IMR-90 (cell line): Measurements from ENCODE around the gene KXD1. TPM values are rescaled to one million over a fixed set of nuclear protein-coding genes. Genes with fewer than 3 reads are reported as not detected.

ENCODE experiments used
- ATAC-seq: fragments of 200-7000 bp; cut with Tn5 transposase; 2 replicates; pipeline ENCODE4 v1.9.1; 2020; ENCODE audit warnings: low read depth, mild to moderate bottlenecking, moderate library complexity
- BruUV-seq: library from RNA; stranded (reverse); fragments of 400-500 nt; replicated peaks from 2 replicates; lab custom pipeline; 2021; lab: Mats Ljungman, UMichigan
- CTCF ChIA-PET: fragments of 300-600 bp; formaldehyde crosslinking; extraction: SDS; loops from one replicate; lab custom pipeline; 2021; ENCODE audit warnings: antibody characterized with exemption; lab: Yijun Ruan, JAX
- POLR2A ChIA-PET: fragments of 300-600 bp; sonication (Branson Sonifier 250); formaldehyde crosslinking; loops from one replicate; lab custom pipeline; 2022; ENCODE audit warnings: antibody characterized with exemption; ENCODE audit not compliant: unreplicated experiment; lab: Charles Lee
- DNase-seq: peaks from one replicate; pipeline ENCODE4 v3.0.0; 2013
- H2AFZ ChIP-seq: replicated peaks from 2 replicates; pipeline ENCODE3; 2013; ENCODE audit warnings: low read length, mild to moderate bottlenecking; ENCODE audit not compliant: poor library complexity
- H2AK5ac ChIP-seq: 2 replicates; pipeline ENCODE4 v1.6.1; 2013; ENCODE audit warnings: low read depth, low read length, inconsistent platforms
- H2AK9ac ChIP-seq: replicated peaks from 2 replicates; pipeline ENCODE3; 2013; ENCODE audit warnings: mild to moderate bottlenecking, low read depth, low read length, moderate library complexity; ENCODE audit not compliant: poor library complexity
- H2BK120ac ChIP-seq: 2 replicates; pipeline ENCODE4 v1.6.1; 2013; ENCODE audit warnings: low read depth, low read length, inconsistent platforms
- H2BK15ac ChIP-seq: 3 replicates; pipeline ENCODE4 v1.6.1; 2013; ENCODE audit warnings: low read depth, low read length, inconsistent platforms
- H2BK20ac ChIP-seq: 2 replicates; pipeline ENCODE4 v1.6.1; 2013; ENCODE audit warnings: low read depth, mild to moderate bottlenecking, inconsistent platforms, low read length, moderate library complexity
- H2BK5ac ChIP-seq: 2 replicates; pipeline ENCODE4 v1.6.1; 2013; ENCODE audit warnings: mild to moderate bottlenecking, low read depth, low read length, inconsistent platforms; ENCODE audit not compliant: poor library complexity, severe bottlenecking
- H3K14ac ChIP-seq: replicated peaks from 2 replicates; pipeline ENCODE4 v1.6.1; 2013; ENCODE audit warnings: low read depth, low read length, inconsistent platforms
- H3K18ac ChIP-seq: 2 replicates; pipeline ENCODE4 v1.6.1; 2013; ENCODE audit warnings: low read depth, low read length, control low read depth
- H3K23ac ChIP-seq: 2 replicates; pipeline ENCODE4 v1.6.1; 2013; ENCODE audit warnings: low read depth, low read length, inconsistent platforms
- H3K27ac ChIP-seq: 2 replicates; pipeline ENCODE4 v1.5.1; 2013; ENCODE audit warnings: mild to moderate bottlenecking, control low read depth, low read length; ENCODE audit not compliant: insufficient read depth
- H3K27me3 ChIP-seq: 2 replicates; pipeline ENCODE4 v1.6.1; 2013; ENCODE audit warnings: low read length; ENCODE audit not compliant: control insufficient read depth, insufficient read depth
- H3K36me3 ChIP-seq: 2 replicates; pipeline ENCODE4 v1.6.1; 2013; ENCODE audit warnings: low read length, mixed read lengths; ENCODE audit not compliant: control insufficient read depth, insufficient read depth
- H3K4ac ChIP-seq: 2 replicates; pipeline ENCODE4 v1.6.1; 2013; ENCODE audit warnings: low read depth, low read length, inconsistent platforms
- H3K4me1 ChIP-seq: 2 replicates; pipeline ENCODE4 v1.6.1; 2013; ENCODE audit warnings: low read length, mixed read lengths; ENCODE audit not compliant: control insufficient read depth, insufficient read depth
- H3K4me2 ChIP-seq: 2 replicates; pipeline ENCODE4 v1.6.1; 2013; ENCODE audit warnings: low read depth, mild to moderate bottlenecking, control low read depth, low read length, moderate library complexity
- H3K4me3 ChIP-seq: 2 replicates; pipeline ENCODE4 v1.5.1; 2013; ENCODE audit warnings: low read depth, mild to moderate bottlenecking, control low read depth, low read length, moderate library complexity; ENCODE audit not compliant: insufficient read depth
- H3K56ac ChIP-seq: 2 replicates; pipeline ENCODE4 v1.6.1; 2013; ENCODE audit warnings: low read length, inconsistent platforms; ENCODE audit not compliant: insufficient read depth; ENCODE audit errors: extremely low read depth
- H3K79me1 ChIP-seq, 2 experiments: 2 replicates each; pipeline ENCODE4 v1.6.1; 2013; ENCODE audit warnings: low read length in 2 of 2, inconsistent platforms in 1 of 2, low read depth in 1 of 2
- H3K9ac ChIP-seq: 2 replicates; pipeline ENCODE4 v1.6.1; 2013; ENCODE audit warnings: low read depth, low read length, control low read depth
- H3K9me1 ChIP-seq: 2 replicates; pipeline ENCODE4 v1.6.1; 2013; ENCODE audit warnings: low read length, inconsistent platforms; ENCODE audit not compliant: insufficient read depth
- H3K9me3 ChIP-seq: 2 replicates; pipeline ENCODE4 v1.6.1; 2013; ENCODE audit warnings: low read length; ENCODE audit not compliant: control insufficient read depth, insufficient read depth
- H4K20me1 ChIP-seq: 2 replicates; pipeline ENCODE4 v1.6.1; 2013; ENCODE audit warnings: low read length, inconsistent platforms; ENCODE audit not compliant: insufficient read depth
- H4K5ac ChIP-seq: 2 replicates; pipeline ENCODE4 v1.6.1; 2013; ENCODE audit warnings: mild to moderate bottlenecking, low read depth, low read length, control low read depth
- H4K8ac ChIP-seq, 2 experiments: 2 replicates each; pipeline ENCODE4 v1.6.1; 2013; ENCODE audit warnings: low read depth in 2 of 2, low read length in 2 of 2, control low read depth in 1 of 2, inconsistent platforms in 1 of 2
- H4K91ac ChIP-seq: 2 replicates; pipeline ENCODE4 v1.6.1; 2013; ENCODE audit warnings: low read depth, low read length, inconsistent platforms; ENCODE audit not compliant: insufficient read depth
- CHD1 ChIP-seq: IDR thresholded peaks from 2 replicates; pipeline ENCODE4 v1.6.1; 2012; ENCODE audit warnings: low read depth, low read length, improper control_type of control experiment
- MAZ ChIP-seq: IDR thresholded peaks from 2 replicates; pipeline ENCODE4 v1.6.1; 2012; ENCODE audit warnings: low read depth, mild to moderate bottlenecking, low read length, improper control_type of control experiment, moderate library complexity, borderline replicate concordance
- dilution Hi-C: fragments of 300-500 bp; cut with HindIII; formaldehyde crosslinking; loops from one replicate; pipeline ENCODE4 v1.14.3; 2018; ENCODE audit warnings: low sequenced_read_pairs; ENCODE audit not compliant: unreplicated experiment
- in situ Hi-C: fragments of 300-500 bp; cut with MboI; formaldehyde crosslinking; loops from 3 replicates; pipeline ENCODE4 v1.14.3; 2019; ENCODE audit warnings: low sequenced_read_pairs, inconsistent platforms, mixed read lengths
- intact Hi-C: fragments of 100-400 bp; cut with micrococcal nuclease; formaldehyde crosslinking; loops from 2 replicates; pipeline ENCODE4 v1.10.0; 2022
- polyA plus RNA-seq, 3 experiments: library from polyadenylated mRNA; depleted of rRNA; stranded (reverse); fragments of >200 nt; gene quantifications; 2 replicates each; pipeline ENCODE4 v1.2.3, GENCODE V29; 2012; ENCODE audit warnings: low replicate concordance in 1 of 3
- total RNA-seq: library from RNA; depleted of rRNA; stranded (reverse); fragments of >200 nt; gene quantifications from 2 replicates; pipeline ENCODE4 v1.2.3, GENCODE V29; 2012

KXD1 gene
- total and polyA plus RNA-seq, 2 of the 4 experiments (the other 2 are of a cell fraction) = 66.7 to 196 TPM

GRCh38 chr19:18617562-18617961 lies 59.9 kb downstream of the KXD1 start:
- no peak overlapping the region for H3K9ac ChIP-seq
- no peak overlapping the region for H3K4me3 ChIP-seq
- ATAC-seq (no peak), DNase-seq (no peak)
- H3K4ac ChIP-seq = no peak overlapping the region
- no peak overlapping the region for H2AK9ac ChIP-seq
- no peak overlapping the region for H2AFZ ChIP-seq
- H3K56ac ChIP-seq = no peak overlapping the region
- no peaks in the 10 kb centered on the region for H3K79me1 ChIP-seq
- no TSS peak for BruUV-seq
- H4K91ac ChIP-seq = no peak overlapping the region
- H3K4me2 ChIP-seq = no peak overlapping the region
- H2BK120ac ChIP-seq = no peak overlapping the region
- peaks cover 17% of the 10 kb centered on the region for H3K27me3 ChIP-seq
- in situ Hi-C loops = no loop called here
- H2BK20ac ChIP-seq = no peak overlapping the region
- H3K9me1 ChIP-seq = no peaks in the 10 kb centered on the region
- intact Hi-C loops = no loop called here
- peaks cover 2% of the 10 kb centered on the region; the same call in 1 of the 2 replicates for H3K4me1 ChIP-seq
- H3K9me3 ChIP-seq = peaks cover 4% of the 10 kb centered on the region; the same call in 1 of the 2 replicates
- no peak overlapping the region for H3K18ac ChIP-seq
- ChIA-PET POLR2A (no interaction called here), CTCF (no interaction called here)
- dilution Hi-C loops = no loop called here
- TF ChIP-seq CHD1 (no peak), MAZ (no peak)
- no peak overlapping the region for H3K23ac ChIP-seq
- H2BK15ac ChIP-seq = no peak overlapping the region
- no peak overlapping the region for H2AK5ac ChIP-seq
- H4K5ac ChIP-seq = no peak overlapping the region
- no peaks in the 10 kb centered on the region for H3K36me3 ChIP-seq
- H4K20me1 ChIP-seq = no peaks in the 10 kb centered on the region
- no peak overlapping the region for H3K14ac ChIP-seq
- no peak overlapping the region for H4K8ac ChIP-seq
- no peak overlapping the region for H3K27ac ChIP-seq
- H2BK5ac ChIP-seq = no peak overlapping the region
